Measurements from ENCODE around the gene LRMDA.

DNA sequence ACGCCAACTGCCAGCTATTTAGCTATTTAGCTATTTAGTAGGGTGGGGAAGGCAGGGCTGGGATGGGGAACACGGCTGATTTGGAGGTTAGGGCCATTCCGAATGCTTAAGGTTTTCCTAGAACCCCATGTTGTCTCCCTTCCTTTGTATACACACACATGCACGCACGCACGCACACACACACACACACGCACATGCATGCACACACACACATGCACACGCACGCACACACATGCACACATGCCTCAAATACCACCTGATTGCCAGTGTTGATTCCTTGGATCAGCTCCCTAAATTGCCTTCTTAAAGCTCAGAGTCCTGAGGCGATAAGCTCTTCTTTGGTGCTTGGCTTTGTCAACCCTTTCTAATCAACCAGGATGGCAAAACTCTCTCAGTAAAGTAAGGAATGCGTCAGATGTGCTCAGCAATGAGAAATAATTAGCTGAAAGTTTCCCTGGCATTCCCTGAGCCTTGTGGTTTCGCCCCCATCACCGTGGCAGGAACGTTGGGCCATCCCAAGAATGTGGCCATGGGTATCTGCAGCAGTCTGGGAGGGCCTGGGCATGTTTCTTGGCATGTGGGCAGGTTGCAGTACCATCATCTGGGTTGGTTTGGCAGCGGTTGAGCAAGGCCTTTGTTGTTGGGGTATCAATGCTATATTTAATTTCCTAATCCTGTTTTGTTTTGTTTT lies 305.6 kb downstream of the LRMDA start:
- TF ChIP-seq, protein P1, sequence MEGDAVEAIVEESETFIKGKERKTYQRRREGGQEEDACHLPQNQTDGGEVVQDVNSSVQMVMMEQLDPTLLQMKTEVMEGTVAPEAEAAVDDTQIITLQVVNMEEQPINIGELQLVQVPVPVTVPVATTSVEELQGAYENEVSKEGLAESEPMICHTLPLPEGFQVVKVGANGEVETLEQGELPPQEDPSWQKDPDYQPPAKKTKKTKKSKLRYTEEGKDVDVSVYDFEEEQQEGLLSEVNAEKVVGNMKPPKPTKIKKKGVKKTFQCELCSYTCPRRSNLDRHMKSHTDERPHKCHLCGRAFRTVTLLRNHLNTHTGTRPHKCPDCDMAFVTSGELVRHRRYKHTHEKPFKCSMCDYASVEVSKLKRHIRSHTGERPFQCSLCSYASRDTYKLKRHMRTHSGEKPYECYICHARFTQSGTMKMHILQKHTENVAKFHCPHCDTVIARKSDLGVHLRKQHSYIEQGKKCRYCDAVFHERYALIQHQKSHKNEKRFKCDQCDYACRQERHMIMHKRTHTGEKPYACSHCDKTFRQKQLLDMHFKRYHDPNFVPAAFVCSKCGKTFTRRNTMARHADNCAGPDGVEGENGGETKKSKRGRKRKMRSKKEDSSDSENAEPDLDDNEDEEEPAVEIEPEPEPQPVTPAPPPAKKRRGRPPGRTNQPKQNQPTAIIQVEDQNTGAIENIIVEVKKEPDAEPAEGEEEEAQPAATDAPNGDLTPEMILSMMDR (IDR thresholded peaks at IDR 0.05) = no peak
- TF ChIP-seq POLR2A (IDR thresholded peaks at IDR 0.05) = no peak

Measured in adrenal gland (tissue), 5 donors.